Stimulated activated CD4-positive, alpha-beta T cell treated with anti-CD3 and anti-CD28 coated beads, Interleukin-2, amount 100 ng/mL, for 4 hours (primary cell): ENCODE measurements around the gene OR4C46.
"Not testable (repeated sequence)": the region's sequence is repeated elsewhere in the genome, so short reads cannot be mapped to it uniquely, and the experiment has no call there.

Experiments used
- DNase-seq: peaks from one replicate; pipeline ENCODE4 v3.0.0-alpha.2; 2020; ENCODE audit warnings: low read depth

OR4C46 gene

DNA sequence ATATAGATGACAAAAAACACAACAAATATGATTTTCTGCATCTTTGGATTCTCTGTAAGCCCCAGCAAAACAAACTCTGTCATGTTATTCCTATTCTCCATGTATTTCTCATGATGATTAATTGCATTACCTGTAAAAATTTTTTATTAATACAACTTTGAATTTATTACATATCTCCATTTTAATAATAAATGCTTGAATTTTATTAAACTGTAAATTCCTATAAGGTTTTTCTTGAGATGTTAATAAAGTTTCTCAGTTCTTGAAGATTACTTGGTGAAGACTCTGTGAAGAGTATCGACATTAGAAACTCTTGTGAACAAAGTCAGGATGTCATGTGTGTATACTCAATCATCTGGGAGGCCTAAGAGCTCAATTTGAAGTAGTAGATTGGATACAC lies at the start of gene OR4C46:
Gene OR4C46, minus strand, starts transcription at position 101 of the 400 bp plus-strand sequence. Its CDS starts 0 bp downstream, at position 101.
- DNase-seq = no peak

DNA sequence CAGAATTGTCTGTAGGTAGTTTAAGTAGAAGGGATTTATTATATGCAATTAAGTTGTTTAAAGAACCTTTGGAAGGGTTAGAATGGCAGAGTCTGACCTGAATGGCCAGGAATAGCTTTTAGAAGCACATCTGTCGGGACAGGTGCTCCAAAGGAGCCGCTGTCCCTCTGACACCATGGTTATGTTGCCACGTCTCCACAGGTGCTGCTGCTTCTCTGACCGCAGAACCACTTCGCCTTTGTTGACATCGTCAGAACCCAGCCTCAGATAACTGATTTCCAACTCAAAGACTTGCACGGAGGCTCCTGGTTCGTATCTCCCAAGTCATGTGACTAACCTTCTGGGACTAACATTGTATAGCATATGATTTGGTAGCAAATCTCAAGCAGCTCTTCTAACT lies 41.8 kb upstream of the OR4C46 start:
- not testable (repeated sequence) for DNase-seq

DNA sequence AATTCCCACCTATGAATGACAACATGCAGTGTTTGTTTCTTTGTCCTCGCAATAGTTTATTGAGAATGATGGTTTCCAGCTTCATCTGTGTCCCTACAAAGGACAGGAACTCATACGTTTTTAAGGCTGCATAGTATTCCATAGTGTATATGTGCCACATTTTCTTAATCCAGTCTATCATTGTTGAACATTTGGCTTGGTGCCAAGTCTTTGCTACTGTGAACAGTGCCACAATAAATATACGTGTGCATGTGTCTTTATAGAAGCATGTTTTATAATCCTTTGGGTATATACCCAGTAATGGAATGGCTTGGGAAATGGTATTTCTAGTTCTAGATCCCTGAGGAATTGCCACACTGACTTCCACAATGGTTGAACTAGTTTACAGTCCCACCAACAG lies 42.4 kb downstream of the OR4C46 start:
- not testable (repeated sequence) for DNase-seq

DNA sequence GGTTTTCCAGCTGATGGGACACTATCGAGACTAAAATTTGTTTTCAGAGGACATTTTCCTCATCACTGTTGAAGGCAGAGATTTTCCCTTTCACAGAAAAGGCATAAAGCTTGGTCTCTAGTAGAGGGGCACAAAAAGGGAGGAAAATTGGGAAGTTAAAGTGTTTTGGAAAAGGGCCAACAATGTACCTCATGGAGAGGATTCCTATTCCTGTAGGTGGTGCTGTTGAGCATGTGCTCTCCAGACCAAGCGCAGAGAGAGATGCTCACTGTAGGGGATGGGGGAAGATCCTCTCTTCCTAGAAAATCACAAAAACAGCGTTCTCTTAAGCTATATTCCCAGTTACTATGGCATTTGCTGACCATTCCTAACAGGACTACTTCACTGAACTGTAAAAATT lies 44.9 kb downstream of the OR4C46 start:
- DNase-seq = no peak

DNA sequence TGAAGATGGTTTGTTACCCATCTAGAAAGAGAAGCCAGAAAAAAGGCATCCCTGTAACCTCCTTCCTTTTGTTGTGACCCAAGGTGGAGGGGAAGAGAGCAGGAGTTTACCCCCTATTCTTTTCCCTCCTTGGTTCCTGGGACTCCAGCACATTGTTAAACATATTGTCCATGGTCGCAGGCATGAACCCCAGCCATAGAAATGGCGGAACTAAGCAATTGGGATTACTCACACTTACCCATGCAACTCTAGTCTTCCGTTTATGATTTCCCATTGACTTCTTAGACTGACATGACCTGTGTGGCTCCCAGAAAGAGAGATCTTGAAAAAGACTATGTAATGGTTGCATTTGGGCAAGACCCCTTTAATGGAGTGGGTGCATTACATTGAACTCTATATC lies 45.4 kb downstream of the OR4C46 start:
- DNase-seq = no peak
